IMR-90 (cell line): ENCODE results near the gene CTCFL. TPM values are rescaled to one million over a fixed set of nuclear protein-coding genes. Genes with fewer than 3 reads are reported as not detected.

ENCODE experiments used
- ATAC-seq: fragments of 200-7000 bp; cut with Tn5 transposase; 2 replicates; pipeline ENCODE4 v1.9.1; 2020; ENCODE audit warnings: low read depth, mild to moderate bottlenecking, moderate library complexity
- BruUV-seq: library from RNA; stranded (reverse); fragments of 400-500 nt; replicated peaks from 2 replicates; lab custom pipeline; 2021; lab: Mats Ljungman, UMichigan
- CTCF ChIA-PET: fragments of 300-600 bp; formaldehyde crosslinking; extraction: SDS; loops from one replicate; lab custom pipeline; 2021; ENCODE audit warnings: antibody characterized with exemption; lab: Yijun Ruan, JAX
- POLR2A ChIA-PET: fragments of 300-600 bp; sonication (Branson Sonifier 250); formaldehyde crosslinking; loops from one replicate; lab custom pipeline; 2022; ENCODE audit warnings: antibody characterized with exemption; ENCODE audit not compliant: unreplicated experiment; lab: Charles Lee
- DNase-seq: peaks from one replicate; pipeline ENCODE4 v3.0.0; 2013
- H2AFZ ChIP-seq: replicated peaks from 2 replicates; pipeline ENCODE3; 2013; ENCODE audit warnings: low read length, mild to moderate bottlenecking; ENCODE audit not compliant: poor library complexity
- H2AK5ac ChIP-seq: 2 replicates; pipeline ENCODE4 v1.6.1; 2013; ENCODE audit warnings: low read depth, low read length, inconsistent platforms
- H2AK9ac ChIP-seq: replicated peaks from 2 replicates; pipeline ENCODE3; 2013; ENCODE audit warnings: mild to moderate bottlenecking, low read depth, low read length, moderate library complexity; ENCODE audit not compliant: poor library complexity
- H2BK120ac ChIP-seq: 2 replicates; pipeline ENCODE4 v1.6.1; 2013; ENCODE audit warnings: low read depth, low read length, inconsistent platforms
- H2BK15ac ChIP-seq: 3 replicates; pipeline ENCODE4 v1.6.1; 2013; ENCODE audit warnings: low read depth, low read length, inconsistent platforms
- H2BK20ac ChIP-seq: 2 replicates; pipeline ENCODE4 v1.6.1; 2013; ENCODE audit warnings: low read depth, mild to moderate bottlenecking, inconsistent platforms, low read length, moderate library complexity
- H2BK5ac ChIP-seq: 2 replicates; pipeline ENCODE4 v1.6.1; 2013; ENCODE audit warnings: mild to moderate bottlenecking, low read depth, low read length, inconsistent platforms; ENCODE audit not compliant: poor library complexity, severe bottlenecking
- H3K14ac ChIP-seq: replicated peaks from 2 replicates; pipeline ENCODE4 v1.6.1; 2013; ENCODE audit warnings: low read depth, low read length, inconsistent platforms
- H3K18ac ChIP-seq: 2 replicates; pipeline ENCODE4 v1.6.1; 2013; ENCODE audit warnings: low read depth, low read length, control low read depth
- H3K23ac ChIP-seq: 2 replicates; pipeline ENCODE4 v1.6.1; 2013; ENCODE audit warnings: low read depth, low read length, inconsistent platforms
- H3K27ac ChIP-seq: 2 replicates; pipeline ENCODE4 v1.5.1; 2013; ENCODE audit warnings: mild to moderate bottlenecking, control low read depth, low read length; ENCODE audit not compliant: insufficient read depth
- H3K27me3 ChIP-seq: 2 replicates; pipeline ENCODE4 v1.6.1; 2013; ENCODE audit warnings: low read length; ENCODE audit not compliant: control insufficient read depth, insufficient read depth
- H3K36me3 ChIP-seq: 2 replicates; pipeline ENCODE4 v1.6.1; 2013; ENCODE audit warnings: low read length, mixed read lengths; ENCODE audit not compliant: control insufficient read depth, insufficient read depth
- H3K4ac ChIP-seq: 2 replicates; pipeline ENCODE4 v1.6.1; 2013; ENCODE audit warnings: low read depth, low read length, inconsistent platforms
- H3K4me1 ChIP-seq: 2 replicates; pipeline ENCODE4 v1.6.1; 2013; ENCODE audit warnings: low read length, mixed read lengths; ENCODE audit not compliant: control insufficient read depth, insufficient read depth
- H3K4me2 ChIP-seq: 2 replicates; pipeline ENCODE4 v1.6.1; 2013; ENCODE audit warnings: low read depth, mild to moderate bottlenecking, control low read depth, low read length, moderate library complexity
- H3K4me3 ChIP-seq: 2 replicates; pipeline ENCODE4 v1.5.1; 2013; ENCODE audit warnings: low read depth, mild to moderate bottlenecking, control low read depth, low read length, moderate library complexity; ENCODE audit not compliant: insufficient read depth
- H3K56ac ChIP-seq: 2 replicates; pipeline ENCODE4 v1.6.1; 2013; ENCODE audit warnings: low read length, inconsistent platforms; ENCODE audit not compliant: insufficient read depth; ENCODE audit errors: extremely low read depth
- H3K79me1 ChIP-seq, 2 experiments: 2 replicates each; pipeline ENCODE4 v1.6.1; 2013; ENCODE audit warnings: low read length in 2 of 2, inconsistent platforms in 1 of 2, low read depth in 1 of 2
- H3K9ac ChIP-seq: 2 replicates; pipeline ENCODE4 v1.6.1; 2013; ENCODE audit warnings: low read depth, low read length, control low read depth
- H3K9me1 ChIP-seq: 2 replicates; pipeline ENCODE4 v1.6.1; 2013; ENCODE audit warnings: low read length, inconsistent platforms; ENCODE audit not compliant: insufficient read depth
- H3K9me3 ChIP-seq: 2 replicates; pipeline ENCODE4 v1.6.1; 2013; ENCODE audit warnings: low read length; ENCODE audit not compliant: control insufficient read depth, insufficient read depth
- H4K20me1 ChIP-seq: 2 replicates; pipeline ENCODE4 v1.6.1; 2013; ENCODE audit warnings: low read length, inconsistent platforms; ENCODE audit not compliant: insufficient read depth
- H4K5ac ChIP-seq: 2 replicates; pipeline ENCODE4 v1.6.1; 2013; ENCODE audit warnings: mild to moderate bottlenecking, low read depth, low read length, control low read depth
- H4K8ac ChIP-seq, 2 experiments: 2 replicates each; pipeline ENCODE4 v1.6.1; 2013; ENCODE audit warnings: low read depth in 2 of 2, low read length in 2 of 2, control low read depth in 1 of 2, inconsistent platforms in 1 of 2
- H4K91ac ChIP-seq: 2 replicates; pipeline ENCODE4 v1.6.1; 2013; ENCODE audit warnings: low read depth, low read length, inconsistent platforms; ENCODE audit not compliant: insufficient read depth
- MAFK ChIP-seq: IDR thresholded peaks from 2 replicates; pipeline ENCODE4 v1.6.1; 2012; ENCODE audit warnings: low read depth, low read length, improper control_type of control experiment
- NFE2L2 ChIP-seq: fragments of 150-350 bp; IDR thresholded peaks from 2 replicates; pipeline ENCODE4 v1.6.1; 2016; ENCODE audit warnings: low read depth, mild to moderate bottlenecking, low read length
- POLR2A ChIP-seq: IDR thresholded peaks from 2 replicates; pipeline ENCODE4 v1.6.1; 2012; ENCODE audit warnings: mild to moderate bottlenecking, low read depth, low read length
- RAD21 ChIP-seq: IDR thresholded peaks from 2 replicates; pipeline ENCODE4 v1.6.1; 2012; ENCODE audit warnings: low read length, improper control_type of control experiment
- SMC3 ChIP-seq: fragments of 150-350 bp; IDR thresholded peaks from 2 replicates; pipeline ENCODE4 v1.6.1; 2016; ENCODE audit warnings: low read depth, mild to moderate bottlenecking, antibody characterized with exemption, low read length, moderate library complexity
- WGBS, 2 experiments: methylation state at CpG; one replicate each; pipeline versions ENCODE4 v1.1.5 to v1.1.7; 2013; ENCODE audit warnings: missing lambda C conversion rate in 2 of 2; ENCODE audit not compliant: insufficient read length in 1 of 2; ENCODE audit errors: extremely low coverage in 2 of 2; 5-methylcytosine and 5-hydroxymethylcytosine counted together
- dilution Hi-C: fragments of 300-500 bp; cut with HindIII; formaldehyde crosslinking; loops from one replicate; pipeline ENCODE4 v1.14.3; 2018; ENCODE audit warnings: low sequenced_read_pairs; ENCODE audit not compliant: unreplicated experiment
- in situ Hi-C: fragments of 300-500 bp; cut with MboI; formaldehyde crosslinking; loops from 3 replicates; pipeline ENCODE4 v1.14.3; 2019; ENCODE audit warnings: low sequenced_read_pairs, inconsistent platforms, mixed read lengths
- intact Hi-C: fragments of 100-400 bp; cut with micrococcal nuclease; formaldehyde crosslinking; loops from 2 replicates; pipeline ENCODE4 v1.10.0; 2022
- polyA plus RNA-seq, 3 experiments: library from polyadenylated mRNA; depleted of rRNA; stranded (reverse); fragments of >200 nt; gene quantifications; 2 replicates each; pipeline ENCODE4 v1.2.3, GENCODE V29; 2012; ENCODE audit warnings: low replicate concordance in 1 of 3
- total RNA-seq: library from RNA; depleted of rRNA; stranded (reverse); fragments of >200 nt; gene quantifications from 2 replicates; pipeline ENCODE4 v1.2.3, GENCODE V29; 2012
- TF ChIP-seq, protein P1 (sequence below): fragments of 150-350 bp; IDR thresholded peaks from 2 replicates; pipeline ENCODE4 v1.6.1; 2017; ENCODE audit warnings: mild to moderate bottlenecking, antibody characterized with exemption, low read length, low read depth

CTCFL gene
- total and polyA plus RNA-seq, 2 of the 4 experiments (the other 2 are of a cell fraction) = not detected

DNA sequence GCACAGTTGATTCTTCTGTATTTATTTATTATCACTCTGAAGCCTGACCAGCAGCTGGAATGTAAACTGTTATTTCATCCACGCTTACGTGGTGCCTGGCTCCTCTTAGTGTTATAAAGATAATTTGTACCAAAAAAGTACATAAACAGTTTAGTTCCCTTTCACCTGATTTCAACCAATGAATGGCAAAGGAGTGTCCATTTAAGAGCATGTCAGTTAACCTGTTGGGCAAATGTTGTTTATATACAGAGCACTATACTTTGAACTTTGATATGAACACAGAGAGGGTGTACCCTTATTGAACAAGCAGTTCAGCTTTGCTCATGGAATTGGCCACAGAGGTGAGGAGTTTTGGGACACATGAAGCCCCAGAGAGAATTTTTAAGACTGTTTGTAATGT, 7.2 kb upstream of the CTCFL start:
- no peaks in the 10 kb centered on the region for H3K79me1 ChIP-seq
- intact Hi-C loops = no loop called here
- no peaks in the 10 kb centered on the region for H4K20me1 ChIP-seq
- no peak overlapping the region for H3K14ac ChIP-seq
- dilution Hi-C loops = no loop called here
- H3K27ac ChIP-seq = no peak overlapping the region
- no peak overlapping the region for H2AK5ac ChIP-seq
- H2BK15ac ChIP-seq = no peak overlapping the region
- in situ Hi-C loops = no loop called here
- H3K4ac ChIP-seq = no peak overlapping the region
- H4K91ac ChIP-seq = no peak overlapping the region
- no peak overlapping the region for H3K4me3 ChIP-seq
- H3K56ac ChIP-seq = no peak overlapping the region
- TF ChIP-seq POLR2A (no peak), SMC3 (no peak), NFE2L2 (no peak), MAFK (no peak), RAD21 (no peak)
- TF ChIP-seq, protein P1, sequence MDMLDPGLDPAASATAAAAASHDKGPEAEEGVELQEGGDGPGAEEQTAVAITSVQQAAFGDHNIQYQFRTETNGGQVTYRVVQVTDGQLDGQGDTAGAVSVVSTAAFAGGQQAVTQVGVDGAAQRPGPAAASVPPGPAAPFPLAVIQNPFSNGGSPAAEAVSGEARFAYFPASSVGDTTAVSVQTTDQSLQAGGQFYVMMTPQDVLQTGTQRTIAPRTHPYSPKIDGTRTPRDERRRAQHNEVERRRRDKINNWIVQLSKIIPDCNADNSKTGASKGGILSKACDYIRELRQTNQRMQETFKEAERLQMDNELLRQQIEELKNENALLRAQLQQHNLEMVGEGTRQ = no peak
- no peak overlapping the region for H3K4me2 ChIP-seq
- no peak overlapping the region for H2AFZ ChIP-seq
- BruUV-seq = no TSS peak
- no peak overlapping the region for H3K18ac ChIP-seq
- POLR2A ChIA-PET = no interaction called here
- H2BK5ac ChIP-seq = no peak overlapping the region
- H3K4me1 ChIP-seq = no peaks in the 10 kb centered on the region
- H3K23ac ChIP-seq = no peak overlapping the region
- no peak for ATAC-seq
- no peaks in the 10 kb centered on the region for H3K36me3 ChIP-seq
- H2AK9ac ChIP-seq = no peak overlapping the region
- CTCF ChIA-PET = interaction anchor here (0.7 to 0.9 kb wide), 2 partner anchors 14 to 811 kb away, joined by 3 to 4 read pairs; no protein-coding TSS in a partner anchor
- no peak overlapping the region for H2BK120ac ChIP-seq
- H3K9me3 ChIP-seq = no peaks in the 10 kb centered on the region
- peaks cover 2% of the 10 kb centered on the region; the same call in 1 of the 2 replicates for H3K27me3 ChIP-seq
- no peak overlapping the region for H4K5ac ChIP-seq
- no peaks in the 10 kb centered on the region for H3K9me1 ChIP-seq
- H2BK20ac ChIP-seq = no peak overlapping the region
- no CpG with 5 or more reads among the region's 2 CpGs for WGBS, 2 experiments
- no peak overlapping the region for H3K9ac ChIP-seq
- no peak overlapping the region for H4K8ac ChIP-seq
- no peak for DNase-seq
